GM12865 (cell line): ENCODE results near the gene MIOX.
A peak's percentile ranks its signal among the peaks of the same experiment; 100 is the strongest.

Experiments
- DNase-seq: peaks from one replicate; pipeline ENCODE4 v3.0.0; 2010; ENCODE audit warnings: low read depth
- H3K4me3 ChIP-seq: 2 replicates; pipeline ENCODE4 v1.5.1; 2011; ENCODE audit warnings: mild to moderate bottlenecking, low read depth, low read length, control low read depth
- TF ChIP-seq, protein P1 (sequence below): IDR thresholded peaks from 2 replicates; pipeline ENCODE4 v1.5.1; 2011; ENCODE audit warnings: low read length, control low read depth, low read depth, inconsistent platforms; ENCODE audit not compliant: insufficient read depth; ENCODE audit errors: missing control alignments

MIOX gene

GRCh38 chr22:50522806-50523438, 36.3 kb downstream of the MIOX start:
- DNase-seq = no peak
- H3K4me3 ChIP-seq = no peak overlapping the region
- TF ChIP-seq, protein P1, sequence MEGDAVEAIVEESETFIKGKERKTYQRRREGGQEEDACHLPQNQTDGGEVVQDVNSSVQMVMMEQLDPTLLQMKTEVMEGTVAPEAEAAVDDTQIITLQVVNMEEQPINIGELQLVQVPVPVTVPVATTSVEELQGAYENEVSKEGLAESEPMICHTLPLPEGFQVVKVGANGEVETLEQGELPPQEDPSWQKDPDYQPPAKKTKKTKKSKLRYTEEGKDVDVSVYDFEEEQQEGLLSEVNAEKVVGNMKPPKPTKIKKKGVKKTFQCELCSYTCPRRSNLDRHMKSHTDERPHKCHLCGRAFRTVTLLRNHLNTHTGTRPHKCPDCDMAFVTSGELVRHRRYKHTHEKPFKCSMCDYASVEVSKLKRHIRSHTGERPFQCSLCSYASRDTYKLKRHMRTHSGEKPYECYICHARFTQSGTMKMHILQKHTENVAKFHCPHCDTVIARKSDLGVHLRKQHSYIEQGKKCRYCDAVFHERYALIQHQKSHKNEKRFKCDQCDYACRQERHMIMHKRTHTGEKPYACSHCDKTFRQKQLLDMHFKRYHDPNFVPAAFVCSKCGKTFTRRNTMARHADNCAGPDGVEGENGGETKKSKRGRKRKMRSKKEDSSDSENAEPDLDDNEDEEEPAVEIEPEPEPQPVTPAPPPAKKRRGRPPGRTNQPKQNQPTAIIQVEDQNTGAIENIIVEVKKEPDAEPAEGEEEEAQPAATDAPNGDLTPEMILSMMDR = no peak

DNA sequence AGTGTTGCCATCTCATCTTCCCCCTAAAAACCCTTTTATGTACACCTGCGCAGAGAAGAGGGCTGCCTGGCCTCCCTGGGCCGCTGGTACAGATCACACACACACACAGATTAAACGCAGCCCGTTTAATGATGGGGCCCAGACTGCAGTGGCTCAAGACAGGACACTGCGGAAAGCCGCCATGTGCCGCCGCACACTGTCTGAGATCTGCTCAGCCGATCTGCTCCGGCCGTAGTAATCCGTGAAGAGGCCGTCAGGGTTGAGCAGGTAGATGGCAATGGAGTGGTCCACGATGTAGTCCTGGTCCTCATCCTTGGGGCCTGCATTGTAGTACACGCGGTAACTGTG, 36.8 kb downstream of the MIOX start:
- TF ChIP-seq, protein P1 = no peak
- no peak for DNase-seq
- H3K4me3 ChIP-seq = no peak overlapping the region

DNA sequence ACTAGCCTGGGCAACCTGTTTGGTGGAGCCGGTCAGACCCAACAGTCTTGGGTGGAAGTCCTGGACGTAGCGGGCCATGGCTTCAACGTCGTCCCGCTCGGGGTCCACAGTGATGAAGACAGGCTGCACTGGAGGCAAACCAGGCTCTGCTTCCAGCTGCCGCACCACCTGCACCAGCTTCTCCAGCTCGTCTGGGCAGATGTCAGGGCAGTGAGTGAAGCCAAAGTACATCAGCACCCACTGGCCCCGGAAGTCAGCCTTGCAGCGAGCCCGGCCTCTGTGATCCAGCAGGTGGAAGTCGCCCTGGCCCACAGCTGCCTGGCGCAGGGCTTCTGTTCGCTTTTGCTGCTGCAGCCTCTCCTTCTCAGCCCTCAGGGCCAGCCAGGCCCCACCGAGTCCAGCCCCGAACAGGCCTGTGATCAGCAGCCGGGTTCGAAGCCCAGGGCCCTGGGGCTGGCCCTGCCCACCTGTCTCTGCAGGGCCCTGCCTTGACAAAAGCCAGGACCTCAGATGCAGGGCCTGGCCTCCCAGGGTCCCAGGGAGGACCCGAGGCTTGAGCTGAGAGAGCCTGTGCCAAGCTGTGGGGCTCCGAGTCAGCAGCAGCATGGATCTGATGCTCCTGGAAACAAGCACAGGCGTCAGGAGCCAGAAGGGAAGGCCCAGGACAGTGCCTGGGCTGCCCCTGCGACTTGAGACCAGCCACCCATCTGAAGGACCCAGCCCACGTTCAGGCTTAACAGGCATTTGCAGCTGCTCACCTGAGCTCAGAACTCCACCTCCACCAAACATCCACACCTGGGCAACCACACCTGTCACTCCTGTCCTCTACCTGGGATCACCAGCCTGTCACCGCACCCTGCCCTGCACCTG, 37.4 kb downstream of the MIOX start:
- peak overlapping the region; percentile 68 for H3K4me3 ChIP-seq
- DNase-seq = no peak
- TF ChIP-seq, protein P1 = no peak

DNA sequence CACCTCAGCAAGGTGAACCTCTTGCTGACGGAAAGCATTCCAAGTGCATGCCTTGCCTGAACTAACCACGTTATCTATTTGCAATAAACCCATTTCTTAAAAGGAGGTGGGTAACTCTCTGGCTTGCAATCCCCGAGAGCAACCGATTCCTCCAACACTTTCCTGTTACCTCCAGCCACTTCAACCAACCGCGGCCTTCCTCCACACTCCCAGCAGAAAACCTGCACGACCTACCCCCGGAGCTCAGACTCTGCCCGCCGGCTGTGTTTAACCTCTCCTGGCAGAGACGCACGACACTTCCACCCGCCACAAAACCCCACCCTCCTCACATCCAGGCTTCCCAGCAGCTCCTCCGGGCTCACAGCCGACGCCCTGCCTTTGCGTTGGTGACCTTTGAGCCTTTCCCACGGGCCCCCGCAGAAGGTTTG, 38.0 kb downstream of the MIOX start:
- peak overlapping the region; percentile 68 for H3K4me3 ChIP-seq
- no peak for DNase-seq
- TF ChIP-seq, protein P1 = no peak

- TF ChIP-seq, protein P1 = peak; percentile 50
- DNase-seq = peak; percentile 99
- peak within 1 kb of the TSS; percentile 68 for H3K4me3 ChIP-seq
Observed at GRCh38 chr22:50525104-50525857, 38.6 kb downstream of the MIOX start, which contains the start of gene SCO2. Gene SCO2, minus strand, starts transcription at chr22:50525598. Its CDS starts 1,187 bp downstream, at chr22:50524411.

DNA sequence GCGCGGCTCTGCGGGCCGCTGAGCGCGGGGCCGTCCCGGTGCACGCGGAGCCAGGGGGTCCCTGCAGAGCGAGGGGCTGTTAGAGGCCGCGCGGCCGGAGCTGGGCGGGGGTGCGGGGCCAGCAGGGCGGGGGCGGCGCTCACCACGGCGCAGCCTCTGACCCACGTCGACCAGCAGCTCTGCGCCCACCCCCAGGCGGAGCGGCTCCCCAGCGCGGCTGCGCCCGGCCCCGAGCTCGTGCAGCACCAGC, 39.1 kb downstream of the MIOX start:
- TF ChIP-seq, protein P1 = no peak
- no peak for DNase-seq
- peak overlapping the region; percentile 68 for H3K4me3 ChIP-seq
